CD4-positive, alpha-beta T cell treated with Interleukin-6 at 100 ng/mL for 8 hours (primary cell): Measurements from ENCODE around the gene OXA1L.
"Not testable (repeated sequence)": the region's sequence is repeated elsewhere in the genome, so short reads cannot be mapped to it uniquely, and the experiment has no call there.

ENCODE experiments used
- DNase-seq: peaks from one replicate; pipeline ENCODE4 v3.0.0-alpha.2; 2020; ENCODE audit warnings: mixed read lengths, low spot score

OXA1L gene

GRCh38 chr14:22769369-22769768 lies 2.9 kb downstream of the OXA1L start:
- no peak for DNase-seq

- DNase-seq: no peak
Observed at GRCh38 chr14:22770481-22771187, 4.1 kb downstream of the OXA1L start.

DNA sequence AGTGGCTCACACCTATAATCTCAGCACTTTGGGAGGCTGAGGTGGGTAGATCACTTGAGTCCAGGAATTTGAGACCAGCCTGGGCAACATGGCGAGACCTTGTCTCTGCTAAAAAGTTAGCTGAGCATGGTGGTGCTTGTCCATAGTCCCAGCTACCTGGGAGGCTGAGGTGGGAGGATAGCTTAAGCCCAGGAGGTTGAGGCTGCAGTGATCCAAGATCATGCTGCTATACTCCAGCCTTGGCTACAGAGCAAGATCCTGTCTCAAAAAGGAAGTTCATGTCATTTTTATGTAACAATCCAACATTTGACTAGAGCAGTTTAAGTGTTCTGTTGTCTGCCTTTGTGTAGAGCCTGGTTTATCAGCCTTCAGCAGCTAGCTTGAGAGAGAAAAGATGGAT lies 6.2 kb downstream of the OXA1L start:
- no peak for DNase-seq

GRCh38 chr14:22773162-22774010 lies 6.9 kb downstream of the OXA1L start:
- DNase-seq: no peak

DNA sequence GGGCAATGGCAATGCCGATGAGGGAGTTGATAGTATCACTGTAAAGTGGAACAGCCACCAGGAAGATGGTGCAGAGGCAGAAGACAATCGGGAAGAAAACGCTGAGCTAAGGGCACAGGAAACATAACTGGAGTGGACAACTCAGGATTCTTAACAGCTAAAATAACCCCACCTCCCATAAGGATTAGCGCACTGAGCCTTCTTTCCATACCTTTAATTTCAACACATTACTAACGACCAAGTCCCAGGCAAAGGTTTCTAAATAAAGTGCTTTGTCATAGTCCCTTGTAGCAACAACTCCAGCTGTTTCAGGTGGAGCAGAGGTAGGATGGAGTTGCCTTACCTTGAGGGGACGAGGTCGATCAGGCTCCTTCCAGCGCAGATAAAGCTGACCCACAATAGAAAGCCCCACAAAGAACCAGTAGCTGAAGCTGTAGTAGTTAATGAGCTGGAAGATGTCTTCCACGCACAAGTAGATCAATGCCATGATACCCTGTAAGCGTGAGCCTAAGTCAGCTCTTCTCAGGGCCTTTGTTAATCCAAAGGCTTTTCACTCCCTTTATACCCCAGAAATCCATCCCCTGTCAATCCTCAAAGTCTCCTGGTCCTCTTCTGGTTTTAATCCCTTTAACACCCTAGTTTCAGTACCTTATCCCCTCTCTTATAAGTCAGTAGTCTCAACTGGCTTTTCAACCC lies 7.7 kb downstream of the OXA1L start:
- DNase-seq: no peak

DNA sequence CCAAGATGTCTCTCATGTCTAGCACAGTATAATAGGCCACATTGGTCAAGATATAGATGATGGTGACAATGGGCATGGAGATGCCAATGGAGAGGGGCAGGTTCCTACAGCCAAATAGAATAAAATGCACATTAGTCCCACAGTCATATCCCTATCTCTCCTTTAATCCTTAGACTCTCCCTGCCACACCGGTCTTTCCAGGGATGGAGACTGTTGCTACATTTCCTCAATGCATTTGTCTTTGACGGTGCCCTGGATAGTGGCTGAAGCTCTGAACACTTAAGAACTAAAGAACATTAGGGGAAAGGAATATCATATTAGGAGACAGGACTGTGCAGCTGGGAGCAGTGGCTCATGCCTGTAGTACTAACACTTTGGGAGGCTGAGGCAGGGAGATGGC lies 9.7 kb downstream of the OXA1L start:
- no peak for DNase-seq

DNA sequence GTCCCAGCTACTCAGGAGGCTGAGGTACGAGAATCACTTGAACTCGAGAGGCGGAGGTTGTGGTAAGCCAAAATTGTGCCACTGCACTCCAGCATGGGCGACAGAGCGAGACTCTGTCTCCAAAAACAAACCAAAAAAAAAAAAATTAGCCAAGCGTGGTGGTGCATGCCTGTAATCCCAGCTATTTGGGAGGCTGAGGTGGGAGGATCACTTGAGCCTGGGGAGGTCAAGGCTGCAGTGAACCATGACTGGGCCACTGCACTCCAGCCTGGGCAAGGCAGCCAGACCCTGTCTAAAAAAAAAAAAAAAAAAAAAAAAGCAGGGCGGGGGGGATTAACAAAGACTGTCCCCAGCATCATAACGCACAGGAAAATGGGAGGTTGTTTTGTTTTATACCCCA lies 10.4 kb downstream of the OXA1L start:
- not testable (repeated sequence) for DNase-seq

DNA sequence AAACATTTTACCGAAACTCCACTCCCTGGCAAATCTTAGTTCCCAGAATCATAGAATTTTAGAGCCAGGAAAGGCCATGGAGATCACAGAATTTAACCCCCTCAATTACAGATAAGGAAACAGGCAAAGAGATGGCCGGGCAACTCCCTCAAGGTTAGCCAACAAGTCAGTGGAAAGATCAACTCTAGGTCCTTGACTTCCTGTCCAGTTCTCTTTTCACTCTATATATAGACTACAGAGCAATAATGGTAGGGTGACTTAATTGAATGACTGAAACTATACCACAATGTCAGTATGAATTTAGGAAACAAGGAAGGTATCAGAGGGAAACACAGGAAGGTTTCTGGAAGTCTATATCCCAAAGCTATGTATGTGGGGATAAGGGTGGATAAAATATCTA lies 11.6 kb downstream of the OXA1L start:
- DNase-seq: no peak

DNA sequence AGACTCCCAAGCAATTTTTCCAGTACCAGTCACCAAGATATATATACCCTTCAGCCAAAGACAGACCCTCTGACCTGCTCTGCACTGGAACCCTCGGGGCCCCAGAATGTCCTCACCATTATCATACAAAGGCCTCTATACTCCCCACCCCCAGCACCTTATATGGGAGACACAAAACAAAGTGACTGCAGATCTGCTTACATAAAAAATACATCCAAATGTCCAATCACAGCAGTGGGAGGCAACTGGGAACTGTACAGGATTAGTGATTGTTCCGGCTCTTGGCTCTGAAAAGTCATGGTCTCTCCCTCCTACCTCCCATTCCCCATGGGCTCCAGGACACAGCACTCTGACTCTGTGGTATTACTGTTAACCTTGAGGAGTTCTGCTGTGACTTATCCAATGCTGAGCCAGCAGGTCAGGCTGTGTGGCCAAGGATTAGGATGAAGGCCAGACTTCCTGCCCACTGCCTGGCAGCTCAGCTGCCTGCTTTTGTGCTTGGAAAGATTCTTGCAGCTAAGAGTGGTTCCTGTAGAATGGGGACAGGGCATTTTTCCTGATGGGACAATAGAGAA lies 13.7 kb downstream of the OXA1L start:
- no peak for DNase-seq

DNA sequence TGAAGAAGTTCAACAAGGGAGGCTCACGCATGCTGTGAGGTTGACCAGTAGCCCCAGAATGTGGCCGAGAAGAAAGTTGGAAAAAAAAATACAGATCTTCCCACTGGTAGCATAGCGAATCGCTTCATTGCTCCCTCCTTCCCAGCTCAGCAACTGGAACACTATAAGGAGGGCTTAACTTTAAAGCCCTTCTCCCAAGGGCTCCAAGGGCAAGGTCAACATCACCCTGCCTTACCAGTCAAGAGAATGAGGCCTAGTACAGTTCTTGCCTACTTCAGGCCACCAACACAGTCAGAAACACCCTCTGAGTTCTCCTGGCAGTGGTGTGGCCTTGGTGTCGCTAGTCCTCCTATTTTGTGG lies 14.4 kb downstream of the OXA1L start:
- no peak for DNase-seq

DNA sequence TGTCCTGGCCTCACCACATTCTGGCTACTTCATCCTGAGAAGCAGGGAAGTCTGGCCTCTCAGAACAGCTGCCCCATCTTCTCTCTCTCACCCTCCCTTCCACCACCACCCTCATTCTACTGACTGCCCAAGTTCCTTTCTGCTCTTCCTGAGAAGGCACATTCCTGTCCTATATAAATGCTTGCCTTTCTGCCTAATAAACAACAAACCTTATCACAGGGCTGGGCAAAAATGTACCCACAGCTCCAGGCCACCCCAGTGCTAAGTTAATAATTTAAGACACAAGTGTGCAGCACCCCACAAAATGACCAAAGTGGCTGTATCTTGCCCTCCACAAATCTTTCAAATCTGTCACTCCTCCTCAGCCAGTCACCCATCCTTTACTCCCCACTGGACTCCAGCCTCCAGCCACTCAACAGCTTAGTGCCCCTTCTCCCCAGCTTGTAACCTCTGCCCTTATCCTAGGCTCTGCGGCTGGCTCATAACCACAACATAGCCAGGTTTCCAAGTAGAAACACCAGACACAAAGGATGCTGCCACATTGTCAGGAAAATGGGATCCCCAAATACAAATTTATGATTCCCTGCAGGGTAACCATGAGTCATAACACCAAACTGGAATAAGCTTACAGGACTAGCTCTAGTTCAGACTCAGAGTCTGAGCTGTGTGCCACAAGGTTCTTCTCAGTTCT lies 15.0 kb downstream of the OXA1L start:
- no peak for DNase-seq

- DNase-seq: no peak
Observed at GRCh38 chr14:22786685-22787084, 20.2 kb downstream of the OXA1L start.

- DNase-seq: no peak
Observed at GRCh38 chr14:22791301-22791700, 24.8 kb downstream of the OXA1L start.

- DNase-seq: no peak
Observed at GRCh38 chr14:22792158-22792557, 25.7 kb downstream of the OXA1L start.

GRCh38 chr14:22793550-22793949 lies 27.1 kb downstream of the OXA1L start:
- not testable (repeated sequence) for DNase-seq

DNA sequence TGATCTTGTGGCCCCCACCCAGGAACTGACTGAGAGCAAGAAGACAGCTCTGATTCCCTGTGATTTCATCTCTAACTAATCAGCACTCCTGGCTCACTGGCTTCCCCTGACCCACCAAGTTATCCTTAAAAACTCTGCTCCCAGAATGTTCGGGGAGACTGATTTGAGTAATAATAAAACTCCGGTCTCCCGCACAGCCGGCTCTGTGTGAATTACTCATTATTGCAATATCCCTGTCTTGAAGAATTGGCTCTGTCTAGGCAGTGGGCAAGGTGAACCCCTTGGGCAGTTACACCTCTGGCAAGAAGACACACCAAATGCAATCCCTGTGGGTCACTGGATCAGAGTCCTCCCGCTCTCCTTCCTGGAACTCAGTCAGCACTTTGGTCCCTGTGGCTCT lies 27.5 kb downstream of the OXA1L start:
- DNase-seq: no peak

GRCh38 chr14:22794551-22794951 lies 28.1 kb downstream of the OXA1L start:
- no peak for DNase-seq

- no peak for DNase-seq
Observed at GRCh38 chr14:22796087-22796707, 29.7 kb downstream of the OXA1L start.

GRCh38 chr14:22797017-22797917 lies 30.8 kb downstream of the OXA1L start:
- no peak for DNase-seq

- DNase-seq: no peak
Observed at GRCh38 chr14:22798528-22798927, 32.0 kb downstream of the OXA1L start.

DNA sequence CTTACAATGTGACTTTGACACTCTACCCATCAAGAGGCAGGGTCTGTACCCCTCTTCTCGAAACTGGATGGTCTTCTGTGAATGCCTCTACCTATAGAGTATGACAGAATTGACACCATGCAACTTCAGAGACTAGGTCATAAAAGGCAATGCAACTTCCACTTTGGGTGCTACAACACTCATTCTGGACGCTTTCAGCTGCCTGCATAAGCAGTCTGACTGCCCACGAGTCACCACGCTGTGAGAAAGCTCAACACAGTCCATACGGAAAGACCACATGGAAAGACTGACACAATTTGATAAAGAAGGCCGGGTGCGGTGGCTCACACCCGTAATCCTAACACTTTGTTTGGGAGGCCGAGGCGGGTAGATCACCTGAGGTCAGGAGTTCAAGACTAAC lies 33.9 kb downstream of the OXA1L start:
- DNase-seq: no peak
